Fibroblast of the conjunctiva (primary cell): ENCODE measurements around the gene PBX4.

Experiments
- DNase-seq: peaks from one replicate; pipeline ENCODE4 v3.0.0-alpha.2; 2010; ENCODE audit warnings: low read depth

The PBX4 gene

DNA sequence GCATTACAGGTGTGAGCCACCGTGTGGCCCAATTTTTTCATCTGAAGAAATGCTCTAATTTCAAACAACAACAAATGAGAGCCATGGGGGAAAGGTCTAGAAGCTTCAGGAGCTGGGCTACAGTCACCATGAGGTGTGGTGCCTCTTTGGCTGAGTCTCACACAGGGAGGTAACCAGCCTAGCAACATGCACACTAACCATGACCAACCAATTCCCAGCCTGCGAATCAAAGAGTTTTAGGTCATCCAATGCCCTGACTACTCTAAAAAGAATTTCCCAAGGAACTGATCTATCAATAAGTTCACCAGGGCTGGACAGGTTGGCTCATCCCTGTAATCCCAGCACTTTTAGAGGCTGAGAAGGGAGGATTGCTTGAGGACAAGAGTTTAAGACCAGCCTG lies 29.9 kb downstream of the PBX4 start:
- no peak for DNase-seq

DNA sequence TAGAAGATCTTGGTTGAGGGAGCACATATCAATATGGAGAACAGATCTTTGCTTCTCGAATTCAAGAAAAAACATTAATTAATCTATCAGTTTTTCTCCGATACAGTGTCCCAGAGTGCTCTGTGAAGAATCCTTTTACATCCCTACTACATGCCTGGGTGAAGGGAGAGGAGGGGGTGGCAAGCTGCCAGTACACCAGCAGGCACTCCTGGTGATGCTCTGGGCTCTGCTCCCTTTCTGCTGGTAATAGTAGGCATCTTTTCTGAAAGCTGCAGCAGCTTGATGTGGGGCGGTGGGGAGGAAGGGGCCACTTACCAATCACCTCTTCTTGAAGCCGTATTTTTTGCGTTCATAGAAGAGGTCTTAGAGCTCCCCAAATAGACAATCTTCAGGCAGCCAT lies 30.7 kb downstream of the PBX4 start:
- no peak for DNase-seq

- no peak for DNase-seq
Measured at GRCh38 chr19:19584356-19584755, 34.1 kb downstream of the PBX4 start.

GRCh38 chr19:19582471-19582870 lies 36.0 kb downstream of the PBX4 start:
- DNase-seq, result no peak

DNA sequence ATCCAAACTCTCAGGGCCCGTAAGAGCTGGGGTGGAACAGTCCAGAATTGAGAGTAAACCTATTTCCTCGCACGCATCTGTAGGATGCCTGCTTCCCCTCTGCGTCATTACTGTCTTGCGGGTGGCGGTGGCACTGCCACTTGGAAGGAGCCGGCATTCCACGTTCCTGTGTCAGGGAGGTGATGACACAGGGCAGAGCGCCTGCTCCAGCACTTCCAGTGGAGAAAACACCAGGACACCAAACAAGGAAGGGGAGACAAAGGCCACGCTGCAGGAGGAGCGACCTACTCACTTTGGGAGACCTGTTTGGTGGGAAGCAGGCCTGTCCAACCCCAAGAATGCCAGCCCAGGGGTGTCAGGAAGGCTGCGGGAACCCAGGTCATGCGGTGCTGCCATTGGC lies 37.1 kb downstream of the PBX4 start:
- no peak for DNase-seq

DNA sequence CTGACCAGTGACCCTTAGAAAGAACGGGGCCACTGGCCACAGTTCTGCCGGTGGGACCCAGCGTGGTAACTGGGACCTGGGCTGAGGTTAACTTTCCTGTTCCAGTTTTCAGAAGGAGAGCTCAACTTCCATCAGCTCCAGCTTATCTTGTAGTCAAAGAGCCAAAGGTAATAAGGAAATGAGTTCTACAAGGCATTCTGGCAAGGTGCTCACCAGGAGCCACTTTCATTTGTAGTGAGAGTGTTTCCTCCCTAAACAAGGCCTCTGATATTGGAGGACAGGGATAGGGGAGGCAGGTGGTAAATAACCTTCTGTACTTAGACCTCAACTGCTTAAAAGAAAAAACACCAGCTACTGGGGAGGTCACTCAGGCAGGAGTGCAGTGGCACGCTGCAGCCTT lies 38.1 kb downstream of the PBX4 start:
- DNase-seq, result no peak

- no peak for DNase-seq
Measured at GRCh38 chr19:19579533-19580361, 38.7 kb downstream of the PBX4 start.

GRCh38 chr19:19578252-19578651 lies 40.2 kb downstream of the PBX4 start:
- no peak for DNase-seq

- DNase-seq, result no peak
Measured at GRCh38 chr19:19575411-19575810, 43.1 kb downstream of the PBX4 start.

DNA sequence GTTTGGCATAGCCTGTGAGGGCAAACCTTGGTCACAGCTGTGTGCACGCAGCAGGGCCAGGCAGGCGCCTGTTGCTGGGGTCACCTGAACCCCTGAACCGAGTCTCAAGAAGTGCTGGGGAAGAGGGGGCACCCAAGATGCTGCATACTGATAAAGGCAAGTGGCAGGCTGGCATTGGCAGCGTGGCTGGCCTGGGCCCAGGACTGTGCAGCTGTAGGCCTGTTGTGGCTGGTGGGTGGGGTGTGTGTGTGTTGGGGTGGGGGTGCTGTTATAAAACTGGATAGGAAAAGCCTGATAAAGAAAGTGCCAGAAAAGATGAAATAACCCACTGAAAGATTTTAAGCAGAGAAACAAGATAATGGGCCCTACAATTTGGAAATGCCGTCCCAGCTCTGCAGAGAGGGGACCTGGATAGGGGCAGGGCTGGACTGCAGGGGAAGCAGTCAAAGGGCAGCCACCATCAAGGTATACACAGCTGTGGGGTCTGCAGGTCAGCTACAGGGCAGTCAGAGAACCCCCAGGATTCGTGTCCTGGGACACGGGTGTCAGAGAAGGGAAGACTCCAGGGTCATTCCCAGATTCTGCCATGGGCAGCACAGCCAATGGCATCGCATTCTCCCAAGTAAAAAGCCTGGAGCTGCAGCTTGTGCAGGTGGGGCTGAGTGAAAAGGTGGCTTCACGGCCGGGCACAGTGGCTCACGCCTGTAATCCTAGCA lies 47.3 kb downstream of the PBX4 start:
- no peak for DNase-seq

GRCh38 chr19:19570571-19570970 lies 47.9 kb downstream of the PBX4 start:
- DNase-seq, result no peak

DNA sequence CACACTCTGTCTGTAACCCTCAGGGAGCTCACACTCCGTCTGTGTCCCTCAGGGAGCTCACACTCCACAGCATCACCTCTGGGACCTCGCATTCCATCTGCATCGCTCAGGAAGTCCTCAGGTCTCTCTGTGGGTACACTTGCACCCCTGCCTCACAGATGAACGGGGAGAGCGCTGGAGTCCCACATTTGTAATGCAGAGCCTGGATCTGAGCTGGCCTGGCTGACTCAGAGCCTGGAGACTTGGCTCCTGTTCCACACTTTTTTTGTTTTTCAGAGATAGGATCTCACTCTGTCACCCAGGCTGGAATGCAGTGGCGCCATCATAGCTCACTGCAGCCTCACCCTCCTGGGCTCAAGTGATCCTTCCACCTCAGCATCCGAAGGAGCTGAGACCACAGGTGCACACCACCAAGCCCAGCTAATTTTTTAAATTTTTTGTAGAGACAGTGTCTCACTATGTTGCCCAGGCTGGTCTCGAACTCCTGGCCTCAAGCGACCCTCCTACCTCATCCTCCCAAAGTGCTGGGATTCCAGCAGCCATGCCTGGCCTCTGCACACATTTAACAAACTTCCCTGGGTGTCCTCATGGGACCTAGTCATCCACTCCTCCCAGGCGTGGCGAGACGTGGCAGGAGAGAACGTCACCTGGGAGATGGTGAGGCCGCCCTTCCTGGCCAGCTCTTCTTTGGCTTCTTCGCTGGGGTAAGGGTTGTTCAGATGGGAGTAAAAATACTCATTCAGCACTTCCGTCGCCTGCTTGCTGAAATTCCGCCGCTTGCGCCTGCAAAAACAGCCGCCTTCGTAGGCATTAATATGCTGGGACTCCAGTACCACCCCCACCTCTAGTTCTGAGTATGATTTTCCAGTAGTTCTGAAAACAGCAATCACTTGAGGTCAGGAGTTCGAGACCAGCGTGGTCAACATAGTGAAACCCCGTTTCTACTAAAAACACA lies 49.4 kb downstream of the PBX4 start:
- DNase-seq, result no peak

DNA sequence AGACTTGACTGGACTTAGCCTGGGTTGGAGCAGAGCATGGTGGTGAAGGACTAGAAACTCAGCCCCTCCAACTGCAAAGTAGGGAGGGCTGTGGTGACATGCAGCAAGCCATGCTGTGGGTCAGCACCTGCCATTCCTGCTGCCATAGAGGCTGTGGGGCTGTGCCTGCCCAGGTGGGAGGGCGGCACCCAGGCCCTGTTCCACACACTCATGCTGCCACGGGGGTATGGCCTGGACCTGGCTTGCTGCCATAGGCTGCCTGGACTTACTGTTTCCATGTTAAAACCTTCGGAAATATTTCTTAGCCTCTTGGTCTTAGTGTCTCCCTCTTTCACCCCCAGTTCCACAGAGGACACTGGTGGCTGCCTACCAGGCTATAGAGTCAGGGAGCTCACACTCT lies 51.1 kb downstream of the PBX4 start:
- DNase-seq, result no peak

DNA sequence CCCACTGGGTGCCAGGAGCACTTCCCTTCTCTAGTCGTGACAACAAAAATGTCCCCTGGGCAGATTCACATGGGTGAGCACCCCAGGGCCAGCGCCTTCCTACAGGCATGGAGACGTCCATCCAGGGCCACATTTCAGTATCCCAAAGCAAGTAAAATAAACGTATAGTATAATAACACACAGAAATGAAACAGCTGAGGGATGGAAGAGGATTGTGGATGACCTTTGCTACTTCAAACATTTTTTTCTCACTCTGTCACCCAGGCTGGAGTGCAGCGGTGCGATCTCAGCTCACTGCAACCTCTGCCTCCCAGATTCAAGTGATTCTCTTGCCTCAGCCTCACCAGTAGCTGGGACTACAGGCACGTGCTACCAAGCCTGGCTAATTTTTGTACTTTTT lies 52.2 kb downstream of the PBX4 start:
- DNase-seq, result no peak

DNA sequence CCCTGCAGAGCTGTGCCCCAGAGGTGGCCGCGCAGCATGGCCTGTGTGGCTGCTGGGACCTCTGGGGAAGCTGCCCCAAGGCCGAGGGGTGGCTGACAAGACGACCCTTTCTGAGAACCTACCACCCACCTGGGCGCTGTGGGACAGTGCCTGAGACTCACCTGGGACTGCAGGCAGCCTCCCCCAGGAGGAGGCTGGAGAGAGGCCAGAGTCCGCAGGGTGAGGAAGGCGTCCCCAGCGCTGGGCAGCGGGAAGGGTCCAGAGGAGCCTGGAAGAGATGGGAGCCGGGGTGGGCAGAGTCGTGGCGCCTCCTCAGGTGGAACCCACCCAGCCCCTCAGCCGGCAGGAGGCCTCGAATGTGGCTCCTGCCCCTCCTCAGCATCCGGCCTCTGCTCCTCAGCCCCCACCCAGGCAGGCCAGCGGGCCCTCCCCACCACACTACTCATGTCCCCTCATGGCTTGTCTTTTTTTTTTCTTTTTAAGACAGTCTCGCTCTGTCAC lies 55.1 kb downstream of the PBX4 start:
- no peak for DNase-seq

DNA sequence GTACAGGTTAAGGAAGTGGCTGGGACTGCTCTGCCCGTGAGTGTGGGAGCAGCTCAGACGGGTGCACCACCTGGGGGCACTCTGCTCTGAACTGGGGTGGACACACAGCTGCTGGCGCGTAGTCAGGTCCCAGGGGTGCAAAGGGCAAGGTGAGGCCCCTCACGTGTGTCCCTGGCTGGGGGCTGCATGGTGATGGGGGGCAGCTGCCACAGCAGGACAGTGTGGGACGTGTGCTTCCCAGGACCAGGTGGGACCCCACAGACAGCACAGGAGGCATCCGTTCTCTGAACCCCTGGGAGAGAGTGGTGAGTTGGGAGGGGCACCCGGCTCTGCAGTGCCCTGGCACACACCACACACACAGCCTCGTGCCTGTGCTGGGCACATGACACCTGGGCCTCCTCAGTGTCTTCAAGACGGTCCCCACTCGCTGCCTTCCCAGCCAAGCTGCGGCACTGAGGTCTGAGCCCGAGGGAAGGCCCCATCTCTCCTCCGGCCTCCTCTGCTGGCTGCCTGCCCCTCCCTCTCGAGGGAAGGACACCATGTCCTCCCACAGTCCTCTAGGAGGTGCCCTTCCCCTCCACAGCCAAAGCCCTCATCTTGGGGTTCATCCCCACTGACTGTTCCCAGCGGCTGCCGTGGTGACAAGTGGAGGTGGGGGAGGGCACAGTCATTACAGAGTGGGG lies 55.7 kb downstream of the PBX4 start:
- no peak for DNase-seq

GRCh38 chr19:19561946-19562664 lies 56.4 kb downstream of the PBX4 start:
- DNase-seq, result no peak

DNA sequence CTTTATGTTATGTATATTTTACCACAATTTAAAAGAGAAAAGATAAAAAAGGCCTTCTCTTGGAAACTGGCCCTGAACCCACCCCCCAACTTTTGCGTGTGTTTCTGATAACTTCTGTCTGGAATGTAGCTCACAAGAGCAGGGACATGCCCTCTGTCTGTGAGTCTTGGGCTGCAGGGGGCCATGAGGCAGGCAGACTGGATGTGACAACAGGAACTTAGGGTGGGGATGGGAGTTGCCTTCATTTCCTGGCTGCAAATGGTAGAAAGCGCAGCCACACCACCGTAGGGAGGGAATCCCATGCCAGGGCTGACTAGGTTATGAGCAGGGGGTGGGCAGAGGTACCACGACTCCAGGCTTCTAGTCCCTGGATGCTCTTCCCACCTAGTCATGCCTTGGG lies 58.6 kb downstream of the PBX4 start:
- DNase-seq, result no peak

DNA sequence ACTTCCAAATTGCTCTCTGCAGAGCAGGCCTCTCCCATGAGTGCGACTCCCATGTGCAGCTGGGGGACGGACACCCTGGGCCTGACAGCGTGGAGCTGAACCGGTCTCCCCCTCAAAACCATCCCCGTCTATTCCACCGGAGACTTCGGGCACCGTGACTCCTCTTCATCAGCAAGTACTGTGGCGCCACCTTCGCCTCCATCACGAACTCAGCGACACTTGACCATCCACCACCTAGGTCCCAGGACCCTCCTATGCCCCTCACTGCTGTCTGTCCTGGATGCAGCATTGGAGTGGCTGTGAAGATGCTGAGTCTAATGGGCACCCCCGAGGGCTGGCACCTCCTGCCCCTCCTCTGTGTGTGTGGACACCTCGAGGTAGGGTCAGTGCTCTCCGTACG lies 59.9 kb downstream of the PBX4 start:
- no peak for DNase-seq

GRCh38 chr19:19558055-19558454 lies 60.4 kb downstream of the PBX4 start:
- DNase-seq, result no peak
